HG02973 (cell line): Measurements from ENCODE around the gene SPAG17.

Experiments used
- ATAC-seq: cut with Tn5 transposase; IDR thresholded peaks from one replicate; pipeline ENCODE4 v1.9.1; 2021; ENCODE audit warnings: moderate library complexity; ENCODE audit not compliant: unreplicated experiment

Gene SPAG17

DNA sequence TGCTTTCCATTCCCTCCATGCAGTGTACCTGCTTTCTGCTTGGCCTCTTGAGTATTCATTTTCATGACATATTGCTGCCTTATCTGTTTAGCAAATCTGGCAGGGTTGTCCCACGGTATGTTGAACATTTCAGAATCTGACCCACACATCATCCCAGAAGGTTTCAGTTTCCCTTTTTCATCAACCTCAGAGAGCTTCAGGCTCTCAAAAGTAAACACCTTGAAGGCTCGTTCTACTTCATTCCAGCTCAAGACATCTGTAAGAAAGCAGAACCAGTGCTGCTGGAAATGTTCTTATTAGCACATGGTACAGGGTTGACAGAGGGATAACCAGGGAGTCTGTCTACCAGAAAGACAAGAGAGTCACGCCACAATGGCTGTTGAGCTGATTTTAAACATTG, 103.6 kb downstream of the SPAG17 start:
- no peak for ATAC-seq

GRCh38 chr1:118077331-118078045, 107.5 kb downstream of the SPAG17 start:
- ATAC-seq = no peak

- ATAC-seq = no peak
Measured at GRCh38 chr1:118075116-118075515, 109.9 kb downstream of the SPAG17 start.

GRCh38 chr1:118073648-118074435, 111.2 kb downstream of the SPAG17 start:
- no peak for ATAC-seq

DNA sequence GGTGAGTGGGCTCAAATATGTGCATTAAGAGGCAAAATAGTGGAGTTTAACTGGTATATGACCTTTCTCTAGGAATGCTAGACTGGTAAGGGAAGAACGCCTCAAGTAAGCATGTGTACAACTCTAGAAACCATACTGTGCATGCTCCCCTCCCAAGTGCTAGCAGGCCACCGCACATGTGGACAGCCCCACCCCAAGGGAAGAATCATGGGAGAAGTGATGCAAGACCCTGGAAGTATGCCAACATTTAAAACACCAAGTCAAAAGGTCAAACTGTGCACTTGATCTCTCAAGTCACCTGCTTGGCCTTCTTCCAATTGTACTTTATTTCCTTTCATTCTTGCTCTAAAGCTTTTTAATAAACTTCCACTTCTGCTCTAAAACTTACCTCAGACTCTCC, 135.0 kb downstream of the SPAG17 start:
- ATAC-seq = no peak

DNA sequence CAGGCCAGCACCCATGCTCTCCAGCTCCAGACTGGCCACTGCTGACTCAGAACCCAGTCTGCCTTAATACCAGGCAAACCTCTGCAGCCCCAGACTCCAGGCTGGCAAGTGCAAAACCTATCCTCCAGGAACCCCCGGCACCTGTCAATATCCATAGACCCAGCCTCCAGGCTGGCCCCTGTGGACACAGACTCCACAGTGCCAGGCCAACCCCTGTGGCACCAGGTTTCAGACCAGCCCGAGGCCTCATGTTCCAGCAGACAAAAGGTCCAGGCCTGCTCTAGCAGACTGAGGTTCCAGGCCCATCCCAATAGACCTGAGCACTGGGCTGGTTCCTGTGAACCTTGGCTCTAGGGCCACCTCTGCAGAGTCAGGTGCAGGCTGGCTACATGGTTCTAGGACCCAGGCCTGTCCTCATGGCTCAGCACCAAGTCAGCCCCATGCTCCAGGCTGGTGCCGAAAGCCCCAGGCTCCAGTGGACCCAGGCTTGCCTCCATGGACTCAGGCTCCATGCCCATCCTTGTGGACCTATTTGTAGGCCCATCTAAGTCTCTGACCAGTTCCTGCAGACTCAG, 137.3 kb downstream of the SPAG17 start:
- no peak for ATAC-seq

GRCh38 chr1:118047006-118047649, 137.9 kb downstream of the SPAG17 start:
- no peak for ATAC-seq

DNA sequence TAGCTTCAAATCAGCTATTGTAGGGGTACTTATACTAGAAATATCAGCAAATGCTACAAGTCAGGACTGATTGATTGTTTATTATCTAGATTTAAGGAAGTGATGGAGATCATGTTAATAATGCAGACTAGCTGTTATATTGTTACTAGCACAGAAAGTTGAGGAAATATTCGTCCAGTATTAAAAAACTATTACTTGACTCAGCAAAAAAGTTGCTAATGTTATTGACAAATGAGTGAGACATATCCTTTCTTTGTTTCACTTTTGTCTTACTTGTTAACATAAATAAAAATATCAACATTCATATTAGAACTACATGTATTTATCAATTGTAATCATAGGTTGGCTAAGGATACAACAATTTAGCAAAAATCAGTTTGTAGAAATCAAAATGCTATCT, 141.4 kb downstream of the SPAG17 start:
- no peak for ATAC-seq

DNA sequence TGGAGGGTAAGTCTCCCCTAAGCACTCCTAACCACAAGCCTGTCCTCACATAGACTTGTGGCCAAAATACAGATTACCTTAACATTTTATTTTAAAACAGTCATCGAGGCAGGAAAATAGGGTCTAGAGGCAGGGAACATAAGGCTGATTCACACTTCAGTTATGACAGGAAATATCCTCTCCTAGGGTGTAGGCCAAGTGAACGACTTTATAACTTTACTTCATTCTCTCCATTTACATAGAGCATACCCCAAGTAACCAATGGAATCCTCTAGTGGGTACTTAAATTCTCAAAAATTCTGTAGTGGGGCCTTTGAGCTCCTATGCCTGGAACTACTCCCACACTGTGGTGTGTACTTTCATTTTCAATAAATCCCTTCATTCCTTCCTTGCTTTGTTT, 142.5 kb downstream of the SPAG17 start:
- ATAC-seq = no peak

DNA sequence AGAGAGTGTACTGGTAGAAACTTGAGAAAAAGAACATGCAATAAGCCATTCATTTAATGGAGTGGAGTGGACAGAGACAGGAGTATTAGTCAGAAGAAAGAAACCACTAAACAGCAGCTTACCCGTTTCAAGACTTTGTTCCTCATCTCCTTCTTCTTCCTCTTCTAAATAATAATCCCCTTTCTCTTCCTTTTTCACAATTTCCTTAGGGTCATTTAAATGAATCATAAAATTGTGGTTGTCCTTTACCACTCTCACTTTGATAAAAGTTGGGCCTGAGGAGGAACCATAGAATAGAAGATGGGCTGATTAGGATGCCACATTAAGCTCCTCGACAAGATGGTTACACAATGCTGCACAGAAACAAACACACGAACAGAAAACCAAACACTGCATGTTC, 145.9 kb downstream of the SPAG17 start:
- ATAC-seq = no peak

- ATAC-seq = no peak
Measured at GRCh38 chr1:118032883-118033282, 152.1 kb downstream of the SPAG17 start.

DNA sequence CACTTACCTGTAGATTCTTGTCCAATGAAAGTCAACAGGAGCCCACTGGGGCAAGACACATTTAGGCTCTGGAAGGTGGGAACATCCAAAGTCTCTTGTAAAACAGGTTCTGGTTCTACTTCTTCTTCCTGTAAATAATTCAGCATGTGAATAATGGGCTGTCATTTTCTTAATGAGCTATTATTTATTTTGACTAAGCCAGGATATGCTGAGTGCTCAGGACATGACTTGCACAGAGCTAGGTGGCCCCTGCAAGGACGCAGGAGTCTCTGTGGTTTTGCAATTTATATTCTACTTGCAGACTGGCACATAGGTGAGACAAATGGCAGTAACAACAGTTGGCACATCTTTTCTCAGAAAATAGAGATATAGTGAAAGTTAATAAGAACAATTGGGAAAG, 156.8 kb downstream of the SPAG17 start:
- ATAC-seq = no peak

DNA sequence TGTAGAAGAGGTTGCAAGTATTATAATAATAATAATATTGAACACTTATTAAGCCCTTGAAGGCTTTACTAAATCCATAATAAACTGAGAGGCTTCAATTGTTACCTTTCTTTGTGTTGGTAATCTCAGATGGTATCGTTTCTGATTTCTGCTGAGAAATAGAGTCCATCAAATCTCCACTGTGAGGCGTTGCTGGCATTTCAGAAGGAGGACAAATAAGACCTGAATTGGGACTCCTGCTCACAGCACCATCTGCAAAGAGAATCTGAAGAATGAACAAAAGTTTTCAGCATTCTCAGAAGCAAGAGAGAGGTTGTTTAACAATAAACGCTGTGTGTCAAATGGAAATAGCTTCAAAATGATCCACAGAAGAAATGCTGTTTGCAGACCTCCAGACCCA, 161.8 kb downstream of the SPAG17 start:
- ATAC-seq = no peak

- ATAC-seq = no peak
Measured at GRCh38 chr1:118021668-118022067, 163.4 kb downstream of the SPAG17 start.

GRCh38 chr1:118018060-118018459, 167.0 kb downstream of the SPAG17 start:
- ATAC-seq = no peak

DNA sequence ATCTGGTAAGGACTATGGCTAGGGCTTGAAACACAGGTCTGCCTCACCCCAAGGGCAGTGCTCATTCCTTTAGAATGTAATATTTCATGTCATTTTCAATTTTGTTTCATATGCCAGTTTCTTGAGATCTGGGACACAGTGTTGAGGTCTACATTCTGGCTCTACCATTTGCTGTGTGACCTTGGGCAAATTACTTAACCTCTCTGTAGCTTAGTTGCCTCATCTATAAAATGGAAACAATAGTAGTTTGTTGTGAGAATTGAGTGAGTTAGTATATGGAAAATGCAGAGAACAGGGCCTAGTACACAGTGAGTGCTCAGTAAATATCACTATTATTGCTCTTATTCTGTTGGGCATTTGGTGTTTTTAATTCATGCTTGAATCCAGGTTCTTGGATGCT, 171.1 kb downstream of the SPAG17 start:
- ATAC-seq = no peak

DNA sequence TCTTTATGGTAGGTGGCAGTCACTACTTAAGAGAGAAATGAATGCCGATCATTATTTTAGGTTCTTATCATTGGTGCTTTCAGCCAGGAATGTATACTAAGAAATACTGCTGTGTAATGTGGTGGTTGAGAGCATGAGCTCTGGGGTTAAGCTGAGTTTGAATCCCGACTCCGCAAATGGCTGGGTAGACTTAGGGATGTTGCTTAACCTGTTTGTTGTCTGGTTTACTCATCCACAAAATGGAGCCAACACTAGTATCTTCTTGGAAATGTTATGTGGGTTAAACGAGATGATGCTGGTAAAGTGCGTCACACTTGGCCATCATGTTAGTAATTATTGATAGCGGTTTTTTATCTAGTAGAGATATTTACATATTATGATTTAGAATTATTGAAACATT, 171.7 kb downstream of the SPAG17 start:
- ATAC-seq = no peak

DNA sequence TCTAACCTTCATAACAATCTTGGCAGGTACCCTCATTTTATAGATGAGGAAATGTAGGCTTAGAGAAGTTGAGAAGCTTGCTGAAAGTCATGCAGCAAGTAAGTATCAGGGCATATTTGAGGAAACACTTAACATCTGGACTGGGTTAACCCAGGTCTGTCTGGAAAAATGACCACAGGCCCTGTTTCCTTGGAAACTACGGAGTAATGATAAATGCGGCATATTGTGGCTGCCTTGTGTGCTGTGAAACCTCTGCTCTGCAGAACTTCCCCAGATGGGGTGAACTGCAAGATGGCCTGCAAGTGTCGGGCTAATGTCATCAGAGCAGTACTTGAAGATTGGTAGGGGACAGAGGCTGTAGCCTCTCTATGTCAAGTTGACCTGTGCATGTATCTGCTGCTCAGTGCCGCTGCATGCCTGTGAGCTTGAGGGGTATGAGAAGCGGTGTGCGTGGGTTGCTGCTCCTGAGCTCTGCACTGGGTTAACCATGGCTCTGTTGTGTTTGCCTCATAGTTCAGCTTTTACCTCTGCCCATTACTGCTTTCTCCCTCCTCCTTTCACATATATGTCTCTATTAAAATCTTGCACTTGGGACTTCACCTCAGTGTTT, 172.4 kb downstream of the SPAG17 start:
- no peak for ATAC-seq

- ATAC-seq = no peak
Measured at GRCh38 chr1:118008011-118008410, 177.0 kb downstream of the SPAG17 start.

GRCh38 chr1:118007391-118007790, 177.6 kb downstream of the SPAG17 start:
- ATAC-seq = no peak

GRCh38 chr1:118004312-118004711, 180.7 kb downstream of the SPAG17 start:
- no peak for ATAC-seq
